Spleen (tissue), 11 donors: ENCODE data around the gene POLQ. TPM values are rescaled to one million over a fixed set of nuclear protein-coding genes. Genes with fewer than 3 reads are reported as not detected.
"Not testable (repeated sequence)": the region's sequence is repeated elsewhere in the genome, so short reads cannot be mapped to it uniquely, and the experiment has no call there.

Experiments used
- DNase-seq: peaks from one replicate; pipeline ENCODE4 v3.0.0-alpha.2; 2020
- H3K27ac ChIP-seq, 8 donors: fragments of 200-600 bp; sonication (generic) in 7 of 8; 1 replicate in 4 of 8; 2 replicates in 4 of 8; pipeline versions ENCODE4 v1.5.0 to v1.8.0; 2016 to 2021; ENCODE audit warnings: inconsistent platforms in 4 of 8, mild to moderate bottlenecking in 4 of 8, moderate library complexity in 1 of 8
- H3K27me3 ChIP-seq, 7 donors: fragments of 200-600 bp; sonication (generic) in 6 of 7; replicated peaks in 1 of 7; 1 replicate in 4 of 7; 2 replicates in 3 of 7; pipeline versions ENCODE4 v1.5.0 to v1.8.0; 2016 to 2021; ENCODE audit warnings: inconsistent platforms in 3 of 7, mild to moderate bottlenecking in 1 of 7
- H3K36me3 ChIP-seq, 6 donors: fragments of 200-600 bp; sonication (generic) in 5 of 6; 1 replicate in 4 of 6; 2 replicates in 2 of 6; pipeline versions ENCODE4 v1.5.0 to v1.8.0; 2016 to 2021; ENCODE audit warnings: inconsistent platforms in 2 of 6
- H3K4me1 ChIP-seq, 6 donors: fragments of 200-600 bp; sonication (generic) in 5 of 6; 1 replicate in 3 of 6; 2 replicates in 3 of 6; pipeline versions ENCODE4 v1.5.0 to v1.8.0; 2016 to 2021; ENCODE audit warnings: inconsistent platforms in 3 of 6
- H3K4me3 ChIP-seq, 8 donors: fragments of 200-600 bp; sonication (generic) in 7 of 8; 1 replicate in 4 of 8; 2 replicates in 4 of 8; pipeline versions ENCODE4 v1.5.0 to v1.8.0; 2016 to 2021; ENCODE audit warnings: inconsistent platforms in 4 of 8, mild to moderate bottlenecking in 4 of 8, moderate library complexity in 2 of 8
- H3K9me3 ChIP-seq, 8 donors: fragments of 200-600 bp; sonication (generic) in 7 of 8; 1 replicate in 4 of 8; 2 replicates in 4 of 8; pipeline versions ENCODE4 v1.5.0 to v1.8.0; 2016 to 2021; ENCODE audit warnings: inconsistent platforms in 4 of 8
- POLR2A ChIP-seq, 3 donors: fragments of 450-650 bp; IDR thresholded peaks; one replicate each; pipeline ENCODE4 v1.5.1; 2017; ENCODE audit warnings: antibody characterized with exemption in 3 of 3, mild to moderate bottlenecking in 1 of 3
- POLR2AphosphoS5 ChIP-seq, 3 donors: sonication (generic); formaldehyde crosslinking; IDR thresholded peaks; one replicate each; pipeline ENCODE4 v1.5.1; 2017; ENCODE audit warnings: antibody characterized with exemption in 3 of 3
- WGBS, 5 donors: extraction: QIAGEN DNeasy Blood & Tissue Kit in 3 of 5; methylation state at CpG; one replicate each; pipeline versions ENCODE4 v1.1.5 to v1.1.7; 2013 to 2018; 5-methylcytosine and 5-hydroxymethylcytosine counted together
- intact Hi-C: fragments of 100-400 bp; cut with DNase I; formaldehyde crosslinking; loops from one replicate; pipeline ENCODE4 v1.15.0; 2023; ENCODE audit warnings: low total_unique reads
- polyA plus RNA-seq, 3 donors: library from polyadenylated mRNA; stranded (reverse); fragments of 200-250 nt; gene quantifications; one replicate each; pipeline ENCODE4 v1.2.1, GENCODE V29; 2013
- total RNA-seq, 7 donors: library from RNA; depleted of rRNA in 3 of 7; stranded (reverse); fragments of >200 nt in 3 of 7; fragmentation: NEBNext Ultra II Directional in 4 of 7; extraction: Animal tissue kit (Norgen Biotek cat#: 25700) in 4 of 7; gene quantifications; one replicate each; pipeline versions ENCODE4 v1.1.0 to v1.2.1, GENCODE V29; 2016 to 2021
- donor health status: healthy with polysubstance abuse.
- donor health status: DM: no; HTN: no; CAD: no; lungs with moderate emphysema.
- donor health status: DM: no; HTN: no; CAD: no.
- donor health status: Bipolar disorder and iron deficiency.
- donor health status: healthy.
- donor health status: DM: no; HTN: no; CAD: no.
- donor health status: DM: yes; HTN: yes; CAD: no.

The POLQ gene
- total and polyA plus RNA-seq, 10 donors = 0.50 to 4.7 (median 1.6) TPM

DNA sequence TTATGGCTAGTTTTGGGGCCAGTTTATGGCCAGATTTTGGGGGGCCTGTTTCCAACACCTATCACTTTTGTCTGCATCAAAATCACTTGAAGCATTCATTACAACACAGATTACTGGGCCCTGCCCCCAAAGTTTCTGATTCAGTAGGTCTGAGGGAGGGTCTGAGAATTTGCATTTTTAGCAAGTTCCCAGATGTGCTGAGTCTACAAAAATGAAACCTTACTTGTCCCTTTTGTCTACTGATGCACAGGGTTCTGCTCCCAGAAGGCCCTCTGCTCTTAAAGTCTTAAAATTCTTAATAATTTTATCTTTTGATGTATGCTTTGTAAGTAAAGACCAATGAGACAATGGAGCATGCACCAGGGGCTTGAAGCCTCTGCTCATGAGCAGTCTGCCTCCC, 146.0 kb downstream of the POLQ start:
- intact Hi-C loops = no loop called here
- no peaks in the 10 kb centered on the region for H3K36me3 ChIP-seq
- no peak for TF ChIP-seq POLR2AphosphoS5 (IDR thresholded peaks at IDR 0.05)
- no peak for TF ChIP-seq POLR2A (IDR thresholded peaks at IDR 0.05)
- H3K4me3 ChIP-seq = no peak overlapping the region
- DNase-seq = no peak
- peaks cover 0 to 8% (median 0%) of the 10 kb centered on the region in 7 donors for H3K27me3 ChIP-seq
- H3K27ac ChIP-seq = no peak overlapping the region
- no peaks in the 10 kb centered on the region for H3K9me3 ChIP-seq
- H3K4me1 ChIP-seq = no peaks in the 10 kb centered on the region

- H3K36me3 ChIP-seq, H3K4me1 ChIP-seq, intact Hi-C loops, DNase-seq, H3K27me3 ChIP-seq, H3K4me3 ChIP-seq, H3K27ac ChIP-seq, H3K9me3 ChIP-seq: not testable (repeated sequence)
- 76 to 85% (median 81%) methylated on average over 8 of the region's 8 CpGs for WGBS, 5 donors
Observed at GRCh38 chr3:121398051-121398450, 147.7 kb downstream of the POLQ start.

- H3K27me3 ChIP-seq, H3K27ac ChIP-seq, H3K4me3 ChIP-seq, H3K36me3 ChIP-seq, DNase-seq, intact Hi-C loops, H3K4me1 ChIP-seq, H3K9me3 ChIP-seq: not testable (repeated sequence)
- WGBS, 5 donors = 47% methylated on average over 1 of the region's 1 CpG; no CpG with 5 or more reads in 4 of the 5 donors
Observed at GRCh38 chr3:121395967-121396366, 149.8 kb downstream of the POLQ start.

DNA sequence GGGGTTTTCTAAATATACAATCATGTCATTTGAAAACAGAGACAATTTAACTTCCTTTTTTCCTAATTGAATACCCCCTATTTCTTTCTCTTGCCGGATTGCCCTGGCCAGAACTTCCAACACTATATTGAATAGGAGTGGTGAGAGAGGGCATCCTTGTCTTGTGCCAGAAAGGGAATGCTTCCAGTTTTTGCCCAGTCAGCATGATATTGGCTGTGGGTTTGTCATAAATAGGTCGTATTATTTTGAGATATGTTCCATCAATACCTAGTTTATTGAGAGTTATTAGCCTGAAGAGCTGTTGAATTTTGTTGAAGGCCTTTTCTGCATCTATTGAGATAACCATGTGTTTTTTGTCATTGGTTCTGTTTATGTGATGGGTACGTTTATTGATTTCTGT, 157.5 kb downstream of the POLQ start:
- peaks cover 0 to 16% (median 5%) of the 10 kb centered on the region in 8 donors for H3K9me3 ChIP-seq
- WGBS, 5 donors = 59 to 81% (median 76%) methylated on average over 3 of the region's 3 CpGs
- DNase-seq, intact Hi-C loops, H3K36me3 ChIP-seq, H3K4me1 ChIP-seq, H3K27ac ChIP-seq, H3K27me3 ChIP-seq, H3K4me3 ChIP-seq: not testable (repeated sequence)

Other genes starting within 250 kb of the POLQ start
- gene ARGFX, start 22.0 kb upstream of the POLQ start, total RNA-seq = not detected
- not detected for gene ARGFX, start 22.0 kb upstream of the POLQ start, polyA plus RNA-seq
- not detected for gene FBXO40, start 47.4 kb upstream of the POLQ start, total RNA-seq
- gene FBXO40, start 47.4 kb upstream of the POLQ start, polyA plus RNA-seq = not detected
- 100 to 1,000 TPM; 238 to 554 (median 467) TPM for gene HCLS1, start 114.9 kb upstream of the POLQ start, total RNA-seq
- gene HCLS1, start 114.9 kb upstream of the POLQ start, polyA plus RNA-seq = 100 to 1,000 TPM; 207 to 244 (median 243) TPM
- 10 to 100 TPM; 41.7 to 87.0 (median 62.6) TPM for gene GOLGB1, start 203.8 kb upstream of the POLQ start, total RNA-seq
- gene GOLGB1, start 203.8 kb upstream of the POLQ start, polyA plus RNA-seq = 10 to 100 TPM in 2 of 3 donors, 1 to 10 TPM in 1; 7.2 to 11.0 (median 10.5) TPM